ENCODE measurements around the gene CASQ1. TPM values are rescaled to one million over a fixed set of nuclear protein-coding genes. Genes with fewer than 3 reads are reported as not detected.

Gene CASQ1
- total RNA-seq, 1 experiment from 2014 or later, result not detected

DNA sequence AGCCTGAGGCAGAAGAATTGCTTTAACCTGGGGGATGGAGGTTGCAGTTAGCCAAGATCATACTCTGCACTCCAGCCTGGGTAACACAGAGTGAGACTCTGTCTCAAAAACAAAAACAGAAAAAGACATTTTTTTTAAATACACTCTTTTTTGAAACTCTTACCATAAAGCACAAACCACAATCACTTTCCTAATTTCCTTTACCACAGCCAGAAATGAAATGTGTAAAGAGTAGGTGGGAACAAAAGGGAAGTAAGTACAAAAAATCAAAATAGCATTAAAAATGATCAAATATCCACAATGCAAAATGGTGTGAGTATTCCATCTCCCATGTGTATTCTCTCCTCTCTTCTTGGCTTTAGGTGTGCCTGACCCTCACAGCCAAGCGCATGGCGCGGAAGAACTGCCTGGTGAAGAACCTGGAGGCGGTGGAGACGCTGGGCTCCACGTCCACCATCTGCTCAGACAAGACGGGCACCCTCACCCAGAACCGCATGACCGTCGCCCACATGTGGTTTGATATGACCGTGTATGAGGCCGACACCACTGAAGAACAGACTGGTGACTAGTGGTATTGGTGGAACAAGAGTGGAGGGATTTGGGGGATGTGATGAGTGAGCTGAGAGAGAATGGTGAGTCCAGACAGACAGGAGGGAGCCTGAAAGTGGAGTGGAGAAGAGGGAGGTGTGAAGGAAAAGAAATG, 24.1 kb upstream of the CASQ1 start:
- DNase-seq (ENCODE audit: low read depth), result no peak
- in situ Hi-C loops (cut with HindIII; ENCODE audit: low pct_unique_long_range_greater_than_20kb, low sequenced_read_pairs), result no loop called here

DNA sequence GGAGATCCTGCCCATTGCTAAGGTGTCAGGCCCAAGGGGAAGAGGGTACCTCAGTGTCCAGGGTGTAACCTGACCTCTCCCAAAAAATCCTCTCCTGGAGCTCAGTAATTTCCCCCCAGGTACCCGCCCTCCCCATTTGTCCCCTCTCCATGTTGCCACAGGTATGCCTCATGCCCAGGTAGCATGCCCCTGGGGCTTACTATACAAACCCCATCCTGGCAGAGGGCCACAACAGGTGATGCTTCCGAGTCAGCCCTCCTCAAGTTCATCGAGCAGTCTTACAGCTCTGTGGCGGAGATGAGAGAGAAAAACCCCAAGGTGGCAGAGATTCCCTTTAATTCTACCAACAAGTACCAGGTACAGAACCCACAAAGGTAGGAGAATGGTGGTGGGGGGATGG, 23.3 kb upstream of the CASQ1 start:
- no peak for DNase-seq (ENCODE audit: low read depth)
- in situ Hi-C loops (cut with HindIII; ENCODE audit: low pct_unique_long_range_greater_than_20kb, low sequenced_read_pairs), result no loop called here

DNA sequence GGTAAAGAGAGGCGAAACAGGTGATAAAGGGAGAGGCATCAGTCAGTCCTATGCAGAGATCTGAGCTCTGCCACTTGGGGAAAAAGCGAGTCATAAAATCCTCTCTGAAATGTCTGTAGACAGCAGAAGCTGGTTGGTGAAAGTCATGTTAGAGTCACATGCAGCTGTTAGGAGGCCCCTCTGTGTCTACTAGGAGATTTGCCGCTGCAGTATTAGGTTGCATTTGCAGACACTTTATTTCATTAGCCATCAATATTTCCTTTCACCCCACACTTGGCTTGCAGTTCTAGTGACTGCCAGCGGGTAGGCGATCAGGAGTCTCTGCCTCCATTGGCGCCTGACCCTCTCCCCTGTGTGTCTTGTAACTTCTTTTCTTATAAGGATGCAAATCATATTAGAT, 22.8 kb upstream of the CASQ1 start:
- DNase-seq (ENCODE audit: low read depth), result no peak
- in situ Hi-C loops (cut with HindIII; ENCODE audit: low pct_unique_long_range_greater_than_20kb, low sequenced_read_pairs), result no loop called here

- DNase-seq (ENCODE audit: low read depth), result no peak
- in situ Hi-C loops (cut with HindIII; ENCODE audit: low pct_unique_long_range_greater_than_20kb, low sequenced_read_pairs), result no loop called here
These were observed 22.4 kb upstream of the CASQ1 start for GRCh38 chr1:160168016-160168415.

- in situ Hi-C loops (cut with HindIII; ENCODE audit: low pct_unique_long_range_greater_than_20kb, low sequenced_read_pairs), result no loop called here
- no peak for DNase-seq (ENCODE audit: low read depth)
These were observed 21.6 kb upstream of the CASQ1 start for GRCh38 chr1:160168609-160169369.

GRCh38 chr1:160169553-160170399, 20.6 kb upstream of the CASQ1 start:
- no peak for DNase-seq (ENCODE audit: low read depth)
- in situ Hi-C loops (cut with HindIII; ENCODE audit: low pct_unique_long_range_greater_than_20kb, low sequenced_read_pairs), result no loop called here

DNA sequence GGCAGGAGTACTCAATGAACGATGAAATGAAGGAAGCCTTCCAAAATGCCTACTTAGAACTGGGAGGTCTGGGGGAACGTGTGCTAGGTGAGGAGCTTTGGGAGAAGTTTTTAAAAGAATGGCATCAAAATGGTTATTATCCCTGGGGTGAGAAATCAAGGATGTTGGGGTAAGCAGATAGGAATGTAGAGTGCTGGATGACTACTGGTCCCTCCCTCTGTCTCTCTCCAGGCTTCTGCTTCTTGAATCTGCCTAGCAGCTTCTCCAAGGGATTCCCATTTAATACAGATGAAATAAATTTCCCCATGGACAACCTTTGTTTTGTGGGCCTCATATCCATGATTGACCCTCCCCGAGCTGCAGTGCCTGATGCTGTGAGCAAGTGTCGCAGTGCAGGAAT, 19.0 kb upstream of the CASQ1 start:
- no peak for DNase-seq (ENCODE audit: low read depth)
- in situ Hi-C loops (cut with HindIII; ENCODE audit: low pct_unique_long_range_greater_than_20kb, low sequenced_read_pairs), result no loop called here

- in situ Hi-C loops (cut with HindIII; ENCODE audit: low pct_unique_long_range_greater_than_20kb, low sequenced_read_pairs), result no loop called here
- no peak for DNase-seq (ENCODE audit: low read depth)
These were observed 18.4 kb upstream of the CASQ1 start for GRCh38 chr1:160171980-160172379.

DNA sequence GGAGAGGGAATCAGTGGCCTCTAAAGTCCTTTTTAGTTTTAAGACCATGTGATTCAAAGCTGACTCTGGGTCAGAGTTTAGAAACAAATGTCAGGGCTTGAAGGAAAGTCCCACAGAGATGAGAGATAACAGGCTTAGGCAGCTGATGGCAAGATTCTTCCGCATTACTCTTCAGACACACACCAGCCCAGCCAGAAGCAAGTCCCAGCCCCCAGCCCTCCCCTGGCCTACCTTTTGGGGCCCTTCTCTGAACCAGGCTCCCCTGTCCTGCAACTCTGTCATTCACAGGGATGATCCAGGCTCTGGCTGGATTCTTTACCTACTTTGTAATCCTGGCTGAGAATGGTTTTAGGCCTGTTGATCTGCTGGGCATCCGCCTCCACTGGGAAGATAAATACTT, 13.1 kb upstream of the CASQ1 start:
- DNase-seq (ENCODE audit: low read depth), result no peak
- in situ Hi-C loops (cut with HindIII; ENCODE audit: low pct_unique_long_range_greater_than_20kb, low sequenced_read_pairs), result no loop called here

- DNase-seq (ENCODE audit: low read depth), result no peak
- in situ Hi-C loops (cut with HindIII; ENCODE audit: low pct_unique_long_range_greater_than_20kb, low sequenced_read_pairs), result no loop called here
These were observed 12.7 kb upstream of the CASQ1 start for GRCh38 chr1:160177667-160178066.

- no peak for DNase-seq (ENCODE audit: low read depth)
- in situ Hi-C loops (cut with HindIII; ENCODE audit: low pct_unique_long_range_greater_than_20kb, low sequenced_read_pairs), result no loop called here
These were observed 11.6 kb upstream of the CASQ1 start for GRCh38 chr1:160178731-160179130.

GRCh38 chr1:160179336-160179735, 11.0 kb upstream of the CASQ1 start:
- in situ Hi-C loops (cut with HindIII; ENCODE audit: low pct_unique_long_range_greater_than_20kb, low sequenced_read_pairs), result no loop called here

DNA sequence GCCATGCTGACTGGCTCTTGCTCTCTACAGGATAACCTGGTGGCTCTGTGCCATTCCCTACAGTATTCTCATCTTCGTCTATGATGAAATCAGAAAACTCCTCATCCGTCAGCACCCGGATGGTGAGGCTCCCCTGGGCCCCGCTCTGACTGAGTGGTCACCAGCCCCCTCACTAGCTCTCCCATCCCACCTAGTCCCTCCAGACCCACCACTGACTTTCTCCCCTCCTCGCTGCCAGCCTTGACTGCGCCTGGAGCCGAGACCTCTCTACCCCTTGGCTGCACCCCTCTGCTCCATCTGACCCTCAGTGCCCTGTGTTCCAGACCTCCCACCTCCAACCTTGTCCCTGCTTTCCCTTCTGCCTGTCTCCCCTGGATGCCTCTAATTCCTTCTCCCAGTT, 4.1 kb upstream of the CASQ1 start:
- in situ Hi-C loops (cut with HindIII; ENCODE audit: low pct_unique_long_range_greater_than_20kb, low sequenced_read_pairs), result no loop called here
- no peak for DNase-seq (ENCODE audit: low read depth)

More at GRCh38 chr1:160179336-160179735, 11.0 kb upstream of the CASQ1 start:
- no peak for DNase-seq (ENCODE audit: low read depth)

- no peak for DNase-seq (ENCODE audit: low read depth)
- in situ Hi-C loops (cut with HindIII; ENCODE audit: low pct_unique_long_range_greater_than_20kb, low sequenced_read_pairs), result no loop called here
These were observed 3.6 kb upstream of the CASQ1 start for GRCh38 chr1:160186729-160187128.

- no peak for DNase-seq (ENCODE audit: low read depth)
- in situ Hi-C loops (cut with HindIII; ENCODE audit: low pct_unique_long_range_greater_than_20kb, low sequenced_read_pairs), result no loop called here
These were observed 3.0 kb upstream of the CASQ1 start for GRCh38 chr1:160187407-160187806.

DNA sequence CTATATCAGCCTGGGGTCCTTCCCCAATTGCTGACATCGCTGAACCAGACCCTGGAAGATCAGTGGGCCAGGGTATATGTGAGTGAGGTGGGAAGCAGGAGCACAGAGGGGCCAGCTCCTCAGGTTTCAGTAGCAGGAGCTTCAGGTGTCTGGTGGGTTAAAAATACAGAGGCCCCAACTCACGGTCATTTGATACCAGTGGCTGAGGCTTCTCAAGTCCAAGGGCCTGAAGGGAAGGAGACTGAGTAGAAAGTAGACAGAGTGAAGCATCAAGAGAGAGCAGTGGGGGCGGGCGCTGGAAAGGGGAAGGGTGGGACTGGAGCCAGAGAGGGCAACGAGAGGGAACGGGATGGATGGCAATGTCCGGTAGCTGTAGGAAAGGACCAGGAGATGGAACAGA, 2.0 kb upstream of the CASQ1 start:
- in situ Hi-C loops (cut with HindIII; ENCODE audit: low pct_unique_long_range_greater_than_20kb, low sequenced_read_pairs), result no loop called here
- no peak for DNase-seq (ENCODE audit: low read depth)

DNA sequence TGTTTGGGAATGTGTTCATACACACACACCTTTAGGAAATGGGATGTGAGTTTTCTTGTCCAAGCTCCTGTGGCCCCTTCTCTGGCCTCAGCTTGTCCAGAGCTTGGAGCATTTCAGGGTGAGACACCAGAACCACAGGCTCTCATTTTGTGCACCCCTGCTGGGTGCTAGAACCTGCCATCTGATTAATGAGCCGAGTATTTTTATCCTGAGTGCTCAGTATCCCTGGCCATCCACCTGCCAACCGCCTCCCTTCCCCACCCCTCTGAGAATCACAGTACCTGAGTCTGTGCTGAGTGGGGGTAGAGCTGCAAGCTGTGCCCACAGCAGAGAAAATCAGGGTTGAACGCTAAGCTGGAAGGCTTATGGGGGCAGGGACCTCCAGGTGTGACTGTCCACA, 1.4 kb downstream of the CASQ1 start:
- DNase-seq (ENCODE audit: low read depth), result no peak
- in situ Hi-C loops (cut with HindIII; ENCODE audit: low pct_unique_long_range_greater_than_20kb, low sequenced_read_pairs), result no loop called here

DNA sequence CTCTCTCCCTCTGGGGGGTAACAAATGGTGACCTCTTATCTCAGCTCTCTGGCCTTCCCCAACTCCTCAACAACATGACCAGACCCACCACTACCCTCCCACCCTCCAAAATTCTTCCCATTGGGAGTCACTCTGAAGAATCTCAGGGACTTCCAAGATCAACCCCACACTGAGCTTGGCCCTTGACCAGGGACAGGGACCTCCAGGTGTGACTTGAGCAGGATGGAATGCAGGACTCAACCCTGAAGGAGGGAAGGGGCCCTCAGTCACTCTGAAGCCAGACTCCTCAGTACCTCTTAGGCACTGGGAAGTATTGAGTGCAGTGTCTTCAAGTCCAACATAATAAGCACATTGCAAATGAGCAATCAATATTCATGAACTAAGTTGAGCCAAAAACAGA, 1.9 kb downstream of the CASQ1 start:
- in situ Hi-C loops (cut with HindIII; ENCODE audit: low pct_unique_long_range_greater_than_20kb, low sequenced_read_pairs), result no loop called here
- DNase-seq (ENCODE audit: low read depth), result no peak

Data from Caki2 (cell line).